MCF 10A (cell line): ENCODE data around the gene MLLT10. TPM values are rescaled to one million over a fixed set of nuclear protein-coding genes. Genes with fewer than 3 reads are reported as not detected.

Source experiments
- BruUV-seq: library from RNA; stranded (reverse); fragments of 400-500 nt; replicated peaks from 2 replicates; lab custom pipeline; 2021; lab: Mats Ljungman, UMichigan
- CTCF ChIA-PET: fragments of 300-600 bp; sonication (Branson Sonifier 250); formaldehyde crosslinking; extraction: SDS; loops from one replicate; lab custom pipeline; 2021; ENCODE audit warnings: antibody characterized with exemption, inconsistent platforms; lab: Yijun Ruan, JAX
- POLR2A ChIA-PET: fragments of 300-600, 350-650 bp; sonication (Branson Sonifier 250); formaldehyde crosslinking; extraction: SDS; loops from one replicate; lab custom pipeline; 2020; ENCODE audit warnings: antibody characterized with exemption, inconsistent platforms; lab: Yijun Ruan, JAX
- DNase-seq: peaks from one replicate; pipeline ENCODE4 v3.0.0-alpha.2; 2018; ENCODE audit not compliant: unreplicated experiment
- H3K27ac Mint-ChIP-seq: one replicate; pipeline ENCODE4 v1.8.0; 2022; ENCODE audit warnings: mild to moderate bottlenecking, low read depth, mixed read lengths; ENCODE audit not compliant: unreplicated experiment
- H3K27me3 Mint-ChIP-seq: one replicate; pipeline ENCODE4 v1.8.0; 2022; ENCODE audit warnings: mixed read lengths; ENCODE audit not compliant: insufficient read depth, unreplicated experiment
- H3K36me3 Mint-ChIP-seq: one replicate; pipeline ENCODE4 v1.8.0; 2022; ENCODE audit warnings: mild to moderate bottlenecking, moderate library complexity, mixed read lengths; ENCODE audit not compliant: insufficient read depth, unreplicated experiment
- H3K4me1 Mint-ChIP-seq: one replicate; pipeline ENCODE4 v1.8.0; 2022; ENCODE audit warnings: mixed read lengths; ENCODE audit not compliant: insufficient read depth, unreplicated experiment
- H3K4me3 Mint-ChIP-seq: one replicate; pipeline ENCODE4 v1.8.0; 2022; ENCODE audit warnings: mild to moderate bottlenecking, moderate library complexity, mixed read lengths; ENCODE audit not compliant: unreplicated experiment
- H3K9me3 Mint-ChIP-seq: one replicate; pipeline ENCODE4 v1.8.0; 2022; ENCODE audit warnings: mixed read lengths; ENCODE audit not compliant: unreplicated experiment
- CTCF ChIP-seq: fragments of 200-600 bp; IDR thresholded peaks from one replicate; pipeline ENCODE4 v1.8.0; 2022; ENCODE audit warnings: antibody characterized with exemption, mild to moderate bottlenecking; ENCODE audit not compliant: unreplicated experiment
- intact Hi-C: fragments of 100-400 bp; cut with micrococcal nuclease; formaldehyde crosslinking; loops from 2 replicates; pipeline ENCODE4 v1.14.1; 2022
- total RNA-seq: library from RNA; stranded (reverse); gene quantifications from 2 replicates; pipeline ENCODE4 v1.2.3, GENCODE V29; 2022

MLLT10 gene
- total RNA-seq, 1 experiment from 2014 or later: 47.5 TPM

GRCh38 chr10:21530168-21530567, 3.9 kb upstream of the MLLT10 start:
- intact Hi-C loops: loop anchor here (5.0 to 10.0 kb wide), 2 partner anchors 193 to 195 kb away; no protein-coding TSS in a partner anchor
- no peaks in the 10 kb centered on the region for H3K9me3 Mint-ChIP-seq
- H3K27me3 Mint-ChIP-seq: no peaks in the 10 kb centered on the region
- H3K27ac Mint-ChIP-seq: peak overlapping the region; percentile 97
- H3K36me3 Mint-ChIP-seq: no peaks in the 10 kb centered on the region
- TF ChIP-seq CTCF: no peak
- peaks cover 6% of the 10 kb centered on the region for H3K4me1 Mint-ChIP-seq
- no peak overlapping the region for H3K4me3 Mint-ChIP-seq
- CTCF ChIA-PET: no interaction called here
- BruUV-seq: no TSS peak
- DNase-seq: no peak
- POLR2A ChIA-PET: interaction anchor here (0.6 to 11.2 kb wide), 13 partner anchors 8 to 786 kb away, joined by 3 to 141 read pairs (median 5); partner anchors contain the start of genes COMMD3 and DNAJC1

DNA sequence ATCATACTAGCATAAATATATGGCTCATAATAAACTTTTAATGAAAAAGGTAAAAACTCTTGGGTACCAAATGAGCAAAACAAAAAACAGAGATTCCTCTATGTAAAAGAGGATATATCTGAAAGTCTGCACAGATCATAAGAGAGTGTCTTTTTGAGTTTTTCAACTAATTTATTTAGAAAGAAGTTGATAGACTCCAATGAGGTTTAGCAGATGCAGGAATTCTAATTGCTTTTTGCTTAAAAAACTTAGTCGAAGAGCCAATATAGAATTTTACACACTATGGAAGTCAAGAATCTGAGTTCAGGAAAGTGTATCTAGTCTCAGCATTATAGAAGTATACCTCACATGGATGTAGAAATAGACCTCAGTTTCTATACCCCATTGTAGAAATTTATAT, 3.4 kb upstream of the MLLT10 start:
- DNase-seq: peak; percentile 22
- TF ChIP-seq CTCF: no peak
- POLR2A ChIA-PET: interaction anchor here (0.6 to 11.2 kb wide), 10 partner anchors 8 to 786 kb away, joined by 3 to 141 read pairs (median 5); partner anchors contain the start of genes COMMD3 and DNAJC1
- CTCF ChIA-PET: no interaction called here
- no TSS peak for BruUV-seq
- Mint-ChIP-seq H3K4me1 (peaks cover 6% of the 10 kb centered on the region), H3K4me3 (no peak overlapping the region), H3K36me3 (peaks cover 4% of the 10 kb centered on the region), H3K9me3 (no peaks in the 10 kb centered on the region), H3K27me3 (no peaks in the 10 kb centered on the region), H3K27ac (peak overlapping the region; percentile 97)
- intact Hi-C loops: loop anchor here (5.0 to 10.0 kb wide), 2 partner anchors 193 to 194 kb away; no protein-coding TSS in a partner anchor

- peaks cover 10% of the 10 kb centered on the region for H3K36me3 Mint-ChIP-seq
- H3K27me3 Mint-ChIP-seq: no peaks in the 10 kb centered on the region
- CTCF ChIA-PET: no interaction called here
- no peaks in the 10 kb centered on the region for H3K9me3 Mint-ChIP-seq
- H3K4me1 Mint-ChIP-seq: peaks cover 6% of the 10 kb centered on the region
- POLR2A ChIA-PET: interaction anchor here (0.7 to 11.2 kb wide), 6 partner anchors 9 to 579 kb away, joined by 3 to 141 read pairs (median 6); no protein-coding TSS in a partner anchor
- intact Hi-C loops: loop anchor here (5.0 to 10.0 kb wide), 2 partner anchors 194 kb away; no protein-coding TSS in a partner anchor
- TF ChIP-seq CTCF: no peak
- DNase-seq: peak; percentile 47
- BruUV-seq: no TSS peak
- no peak overlapping the region for H3K4me3 Mint-ChIP-seq
- H3K27ac Mint-ChIP-seq: peak overlapping the region; percentile 97
These were observed 2.9 kb upstream of the MLLT10 start for GRCh38 chr10:21531164-21531563.

GRCh38 chr10:21532694-21533466, 1.2 kb upstream of the MLLT10 start:
- H3K27me3 Mint-ChIP-seq: no peaks in the 10 kb centered on the region
- CTCF ChIA-PET: interaction anchor here (0.5 to 1.8 kb wide), 7 partner anchors 18 to 255 kb away, joined by 3 to 5 read pairs (median 3); no protein-coding TSS in a partner anchor

More at GRCh38 chr10:21532694-21533466, 1.2 kb upstream of the MLLT10 start:
- Mint-ChIP-seq H3K9me3 (no peaks in the 10 kb centered on the region), H3K4me1 (peaks cover 6% of the 10 kb centered on the region), H3K27ac (peak overlapping the region; percentile 97), H3K4me3 (peak overlapping the region; percentile 84), H3K36me3 (peaks cover 27% of the 10 kb centered on the region)
- intact Hi-C loops: loop anchor here (2.0 to 10.0 kb wide), 3 partner anchors 192 to 254 kb away; no protein-coding TSS in a partner anchor
- DNase-seq: peak; percentile 41
- TF ChIP-seq CTCF: no peak
- BruUV-seq: no TSS peak
- POLR2A ChIA-PET: interaction anchor here (0.6 to 11.2 kb wide), 20 partner anchors 9 to 807 kb away, joined by 3 to 141 read pairs (median 4); no protein-coding TSS in a partner anchor
